ENCODE measurements around the gene PDE5A.

The PDE5A gene

DNA sequence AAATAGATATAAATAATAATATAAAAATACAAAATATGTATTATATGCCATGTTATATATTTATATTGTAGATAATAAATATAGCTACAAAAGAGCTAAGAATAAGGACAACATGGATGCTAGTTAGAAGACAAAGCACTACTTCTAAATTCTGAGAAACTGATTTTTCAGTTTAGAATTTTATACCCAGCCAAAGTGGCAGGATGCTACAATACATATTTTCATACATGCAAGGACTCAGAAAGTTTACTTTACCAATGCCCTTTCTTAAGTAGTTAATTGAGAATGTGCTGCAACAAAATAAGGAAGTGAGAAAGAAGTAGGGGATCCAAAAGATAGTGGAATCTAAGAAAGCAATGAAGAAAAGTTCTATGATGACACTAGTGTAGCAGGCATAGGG, 64.5 kb downstream of the PDE5A start:
- POLR2A ChIA-PET: no interaction called here
- TF ChIP-seq, protein P1, sequence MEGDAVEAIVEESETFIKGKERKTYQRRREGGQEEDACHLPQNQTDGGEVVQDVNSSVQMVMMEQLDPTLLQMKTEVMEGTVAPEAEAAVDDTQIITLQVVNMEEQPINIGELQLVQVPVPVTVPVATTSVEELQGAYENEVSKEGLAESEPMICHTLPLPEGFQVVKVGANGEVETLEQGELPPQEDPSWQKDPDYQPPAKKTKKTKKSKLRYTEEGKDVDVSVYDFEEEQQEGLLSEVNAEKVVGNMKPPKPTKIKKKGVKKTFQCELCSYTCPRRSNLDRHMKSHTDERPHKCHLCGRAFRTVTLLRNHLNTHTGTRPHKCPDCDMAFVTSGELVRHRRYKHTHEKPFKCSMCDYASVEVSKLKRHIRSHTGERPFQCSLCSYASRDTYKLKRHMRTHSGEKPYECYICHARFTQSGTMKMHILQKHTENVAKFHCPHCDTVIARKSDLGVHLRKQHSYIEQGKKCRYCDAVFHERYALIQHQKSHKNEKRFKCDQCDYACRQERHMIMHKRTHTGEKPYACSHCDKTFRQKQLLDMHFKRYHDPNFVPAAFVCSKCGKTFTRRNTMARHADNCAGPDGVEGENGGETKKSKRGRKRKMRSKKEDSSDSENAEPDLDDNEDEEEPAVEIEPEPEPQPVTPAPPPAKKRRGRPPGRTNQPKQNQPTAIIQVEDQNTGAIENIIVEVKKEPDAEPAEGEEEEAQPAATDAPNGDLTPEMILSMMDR (IDR thresholded peaks at IDR 0.05; ENCODE audit: insufficient read depth, low read length, missing control alignments): no peak
- no peak for DNase-seq (ENCODE audit: low read depth, low spot score)
- CTCF ChIA-PET: interaction anchor here (1.6 kb wide), 1 partner anchor 11 kb away, joined by 4 read pairs; no protein-coding TSS in a partner anchor
- H3K4me3 ChIP-seq (ENCODE audit: low read depth, low read length): no peak overlapping the region

DNA sequence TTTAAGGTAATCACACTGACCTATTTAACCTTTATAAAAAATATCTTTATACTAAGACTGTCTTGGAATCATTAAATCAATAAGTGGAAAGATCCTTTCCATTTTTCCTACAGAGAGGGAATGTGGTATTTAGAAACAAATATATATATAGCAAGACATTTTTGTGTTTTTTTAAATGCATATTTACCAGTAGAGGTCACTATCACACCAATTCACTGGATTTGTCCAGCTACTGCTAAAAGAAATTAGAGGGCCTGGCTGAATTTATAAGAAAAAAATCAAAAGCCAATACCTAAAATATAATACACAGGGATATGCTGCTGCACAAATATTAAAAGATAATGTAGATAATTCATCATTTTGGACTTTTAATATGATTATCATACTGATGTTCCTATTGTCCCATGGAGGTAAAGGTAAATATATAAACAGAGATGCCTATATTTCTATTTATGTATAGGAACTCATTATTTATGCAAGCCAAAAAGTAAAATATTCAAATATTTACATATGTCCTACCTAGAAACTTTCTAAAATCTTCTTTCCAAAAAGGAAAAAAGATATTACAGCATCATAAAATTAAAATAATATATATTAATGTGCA, 69.5 kb downstream of the PDE5A start:
- CTCF ChIA-PET: interaction anchor here (0.7 to 6.6 kb wide), 24 partner anchors 8 to 507 kb away, joined by 3 to 98 read pairs (median 4); partner anchors contain the start of genes MAD2L1 and PDE5A
- POLR2A ChIA-PET: no interaction called here
- DNase-seq (ENCODE audit: low read depth, low spot score): no peak
- no peak overlapping the region for H3K4me3 ChIP-seq (ENCODE audit: low read depth, low read length)
- TF ChIP-seq, protein P1 (IDR thresholded peaks at IDR 0.05; ENCODE audit: insufficient read depth, low read length, missing control alignments): no peak

DNA sequence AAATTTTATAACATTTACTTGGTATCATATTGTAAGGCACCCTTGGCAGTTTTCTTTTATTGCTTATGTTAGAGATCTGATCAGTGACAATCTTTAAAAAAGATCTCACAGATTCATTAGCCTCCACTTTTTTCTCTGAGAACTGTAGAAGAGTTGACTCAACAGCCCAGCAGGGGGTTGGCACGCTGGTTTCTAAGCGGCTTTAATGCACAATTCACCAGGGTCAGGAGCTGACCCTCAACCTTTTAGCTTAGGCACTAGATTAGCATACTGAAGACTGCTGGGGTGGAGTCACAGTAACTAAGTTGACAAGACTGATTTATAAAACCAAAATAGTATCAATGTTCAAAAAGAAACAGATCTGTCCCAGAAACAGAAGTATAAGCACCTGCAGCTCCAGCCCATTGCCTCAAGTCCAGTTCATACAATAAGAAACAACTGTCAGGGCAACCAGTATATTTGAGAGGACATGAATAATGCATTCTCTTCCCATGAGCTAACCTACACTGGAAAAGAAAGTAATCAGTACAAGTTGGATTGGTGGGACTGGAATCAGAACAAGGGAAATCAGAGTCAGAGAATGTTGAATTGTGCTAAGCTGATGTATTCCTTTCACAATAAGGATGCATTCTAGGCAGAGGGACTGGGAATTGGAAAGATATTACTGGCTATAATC, 77.6 kb downstream of the PDE5A start:
- DNase-seq (ENCODE audit: low read depth, low spot score): no peak
- ChIA-PET POLR2A (no interaction called here), CTCF (interaction anchor here (0.9 to 1.5 kb wide), 3 partner anchors 8 to 501 kb away, joined by 3 to 7 read pairs (median 3); no protein-coding TSS in a partner anchor)
- no peak overlapping the region for H3K4me3 ChIP-seq (ENCODE audit: low read depth, low read length)
- TF ChIP-seq, protein P1 (IDR thresholded peaks at IDR 0.05; ENCODE audit: insufficient read depth, low read length, missing control alignments): no peak

DNA sequence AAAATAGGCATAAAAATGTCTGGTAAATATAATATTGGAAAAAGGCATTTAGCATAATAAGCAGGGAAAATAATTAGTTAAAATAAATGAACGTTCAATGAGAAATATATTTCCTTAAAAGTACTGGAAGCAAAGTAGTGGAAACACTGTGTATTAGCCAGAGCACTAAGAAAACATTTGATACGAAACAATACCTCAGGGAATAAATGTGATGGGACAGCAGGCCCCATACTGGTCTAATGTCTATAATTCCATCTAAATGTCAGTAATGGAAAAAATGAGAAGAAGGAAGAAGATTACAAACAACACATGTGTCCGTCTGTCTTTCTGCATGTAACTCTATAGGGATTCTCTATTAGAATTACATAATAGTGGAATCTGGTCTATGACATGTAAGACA, 79.0 kb downstream of the PDE5A start:
- ChIA-PET CTCF (interaction anchor here (1.5 kb wide), 1 partner anchor 9 kb away, joined by 3 read pairs; no protein-coding TSS in a partner anchor), POLR2A (no interaction called here)
- H3K4me3 ChIP-seq (ENCODE audit: low read depth, low read length): no peak overlapping the region
- DNase-seq (ENCODE audit: low read depth, low spot score): no peak
- TF ChIP-seq, protein P1 (IDR thresholded peaks at IDR 0.05; ENCODE audit: insufficient read depth, low read length, missing control alignments): no peak

DNA sequence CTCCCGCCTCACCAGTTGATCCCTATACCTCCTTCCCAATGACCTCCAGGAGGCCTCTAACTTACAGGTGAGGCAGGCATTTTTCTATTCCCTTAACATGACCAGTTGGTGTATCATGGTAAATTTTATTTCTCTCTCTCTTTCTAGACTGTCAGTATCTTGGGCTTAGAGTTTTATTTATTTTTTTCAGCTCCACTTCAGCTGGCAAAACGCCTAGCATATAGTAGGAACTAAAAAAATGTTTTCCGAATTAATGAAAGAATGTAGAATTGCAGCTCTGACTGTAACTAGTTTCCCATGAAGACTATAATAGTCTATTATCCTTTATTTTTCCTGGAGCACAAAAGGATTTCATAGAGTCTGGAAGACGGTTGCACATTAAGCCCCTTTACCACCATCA, 84.8 kb downstream of the PDE5A start:
- H3K4me3 ChIP-seq (ENCODE audit: low read depth, low read length): no peak overlapping the region
- DNase-seq (ENCODE audit: low read depth, low spot score): no peak
- TF ChIP-seq, protein P1 (IDR thresholded peaks at IDR 0.05; ENCODE audit: insufficient read depth, low read length, missing control alignments): no peak
- POLR2A ChIA-PET: no interaction called here
- CTCF ChIA-PET: no interaction called here

DNA sequence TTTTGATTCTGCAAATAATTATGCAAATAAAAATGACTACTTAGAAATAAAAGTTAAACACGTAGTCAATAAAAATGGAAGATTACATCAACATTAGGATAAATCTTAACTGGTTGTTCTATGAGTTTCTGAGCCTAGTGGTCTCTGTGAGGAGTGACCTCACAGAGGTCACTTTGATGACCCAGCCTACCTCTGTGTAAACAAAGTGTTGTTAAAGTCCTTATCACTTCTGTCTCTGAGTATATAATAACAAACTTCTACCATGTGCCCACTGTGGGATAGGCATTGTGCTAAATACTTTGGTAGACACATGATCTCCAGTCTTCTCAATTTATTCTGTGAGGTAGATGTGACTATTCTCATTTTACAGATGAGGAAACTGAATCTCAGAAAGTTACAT, 85.4 kb downstream of the PDE5A start:
- ChIA-PET CTCF (interaction anchor here (1.0 kb wide), 1 partner anchor 15 kb away, joined by 3 read pairs; no protein-coding TSS in a partner anchor), POLR2A (no interaction called here)
- TF ChIP-seq, protein P1 (IDR thresholded peaks at IDR 0.05; ENCODE audit: insufficient read depth, low read length, missing control alignments): no peak
- DNase-seq (ENCODE audit: low read depth, low spot score): no peak
- no peak overlapping the region for H3K4me3 ChIP-seq (ENCODE audit: low read depth, low read length)
